ENCODE measurements around the gene SYTL3. TPM values are rescaled to one million over a fixed set of nuclear protein-coding genes. Genes with fewer than 3 reads are reported as not detected.
"Not testable (repeated sequence)": the region's sequence is repeated elsewhere in the genome, so short reads cannot be mapped to it uniquely, and the experiment has no call there.

Gene SYTL3
- total RNA-seq, 1 experiment from 2014 or later: 0.09 TPM

- no peak overlapping the region for H4K8ac ChIP-seq (replicated peaks; ENCODE audit: insufficient read length, low read depth, low read length)
- no peak overlapping the region for H3K4ac ChIP-seq (ENCODE audit: low read depth, low read length)
- TF ChIP-seq CTCF (conservative IDR thresholded peaks at IDR 0.05): no peak
- no peak overlapping the region for H4K5ac ChIP-seq (ENCODE audit: insufficient read length, low read depth, low read length)
- H3T11ph ChIP-seq (ENCODE audit: low read length): no peak overlapping the region
- no peaks in the 10 kb centered on the region for H3K4me1 ChIP-seq (ENCODE audit: insufficient read depth, low read length)
- H2AK5ac ChIP-seq (ENCODE audit: insufficient read length, low read length): no peak overlapping the region
- H2AFZ ChIP-seq (ENCODE audit: low read length): no peak overlapping the region
- no peak overlapping the region for H2BK120ac ChIP-seq (ENCODE audit: low read depth, low read length, poor library complexity, severe bottlenecking)
- no peak for DNase-seq
- no peak overlapping the region for H4K91ac ChIP-seq (ENCODE audit: insufficient read length, low read depth, low read length)
- H3K18ac ChIP-seq (ENCODE audit: insufficient read length, low read depth, low read length): no peak overlapping the region
- no peak overlapping the region for H3K4me2 ChIP-seq (ENCODE audit: insufficient read depth, insufficient read length, low read length)
- WGBS (ENCODE audit: extremely low coverage, insufficient read length, low lambda C conversion rate): no CpG with 5 or more reads among the region's 7 CpGs
- H2BK15ac ChIP-seq (ENCODE audit: low read depth, low read length): no peak overlapping the region
- H2BK5ac ChIP-seq (ENCODE audit: insufficient read length, low read length): no peak overlapping the region
- no peak overlapping the region for H3K56ac ChIP-seq (ENCODE audit: insufficient read length, low read depth, low read length)
- no peaks in the 10 kb centered on the region for H3K9me3 ChIP-seq (ENCODE audit: control insufficient read depth, low read depth, low read length)
- H3K27me3 Mint-ChIP-seq (ENCODE audit: low read depth): peaks cover 4% of the 10 kb centered on the region
- H3K27ac Mint-ChIP-seq: no peak overlapping the region
- H3K4me1 Mint-ChIP-seq: peaks cover 5 to 6% of the 10 kb centered on the region in 2 experiments
- H3K14ac ChIP-seq (ENCODE audit: insufficient read depth, low read length): no peak overlapping the region
- no peaks in the 10 kb centered on the region for H3K36me3 Mint-ChIP-seq (ENCODE audit: insufficient read depth in 1 of 3, low read depth in 3 of 3)
- no peak overlapping the region for H2BK20ac ChIP-seq (ENCODE audit: low read depth, low read length, poor library complexity, severe bottlenecking)
- no peak overlapping the region for H2BK12ac ChIP-seq (ENCODE audit: insufficient read length, low read depth, low read length)
- H3K9ac ChIP-seq (ENCODE audit: extremely low read depth, insufficient read length, low read length): no peak overlapping the region
- H3K27ac ChIP-seq (ENCODE audit: insufficient read length, low read depth, low read length): no peak overlapping the region
- H3K23me2 ChIP-seq (ENCODE audit: insufficient read length, low read depth, low read length, poor library complexity, severe bottlenecking): no peaks in the 10 kb centered on the region
- H4K20me1 ChIP-seq (ENCODE audit: control insufficient read depth, insufficient read depth, insufficient read length): no peaks in the 10 kb centered on the region
- H3K23ac ChIP-seq (ENCODE audit: insufficient read length, low read depth, low read length): no peak overlapping the region
- no peaks in the 10 kb centered on the region for H3K79me2 ChIP-seq (ENCODE audit: insufficient read depth, low read length)
- H3K9me3 Mint-ChIP-seq: no peaks in the 10 kb centered on the region
- H3K4me3 Mint-ChIP-seq: no peak overlapping the region
- H3K79me1 ChIP-seq (ENCODE audit: insufficient read depth, low read depth, low read length, poor library complexity, severe bottlenecking): no peaks in the 10 kb centered on the region
- no peaks in the 10 kb centered on the region for H3K27me3 ChIP-seq (ENCODE audit: insufficient read depth, low read length)
Measured at GRCh38 chr6:158669145-158670035, 19.5 kb downstream of the SYTL3 start.

GRCh38 chr6:158672119-158672518, 22.3 kb downstream of the SYTL3 start:
- H2BK5ac ChIP-seq (ENCODE audit: insufficient read length, low read length); H2BK15ac ChIP-seq (ENCODE audit: low read depth, low read length); H2BK20ac ChIP-seq (ENCODE audit: low read depth, low read length, poor library complexity, severe bottlenecking); H2BK120ac ChIP-seq (ENCODE audit: low read depth, low read length, poor library complexity, severe bottlenecking); H2AK5ac ChIP-seq (ENCODE audit: insufficient read length, low read length); H4K8ac ChIP-seq (replicated peaks; ENCODE audit: insufficient read length, low read depth, low read length); H3K23me2 ChIP-seq (ENCODE audit: insufficient read length, low read depth, low read length, poor library complexity, severe bottlenecking); H3K9ac ChIP-seq (ENCODE audit: extremely low read depth, insufficient read length, low read length); H4K91ac ChIP-seq (ENCODE audit: insufficient read length, low read depth, low read length); H3K79me2 ChIP-seq (ENCODE audit: insufficient read depth, low read length); H3K14ac ChIP-seq (ENCODE audit: insufficient read depth, low read length); H3K27ac ChIP-seq (ENCODE audit: insufficient read length, low read depth, low read length); H3K79me1 ChIP-seq (ENCODE audit: insufficient read depth, low read depth, low read length, poor library complexity, severe bottlenecking); H3K56ac ChIP-seq (ENCODE audit: insufficient read length, low read depth, low read length); H3K9me3 ChIP-seq (ENCODE audit: control insufficient read depth, low read depth, low read length); H2AFZ ChIP-seq (ENCODE audit: low read length); H3K27me3 ChIP-seq (ENCODE audit: insufficient read depth, low read length); H4K5ac ChIP-seq (ENCODE audit: insufficient read length, low read depth, low read length); H4K20me1 ChIP-seq (ENCODE audit: control insufficient read depth, insufficient read depth, insufficient read length); H3K4me1 ChIP-seq (ENCODE audit: insufficient read depth, low read length); H3K9me3 Mint-ChIP-seq; H3K18ac ChIP-seq (ENCODE audit: insufficient read length, low read depth, low read length); H3K27me3 Mint-ChIP-seq (ENCODE audit: low read depth); H3K4ac ChIP-seq (ENCODE audit: low read depth, low read length); H3K4me3 Mint-ChIP-seq; H3K4me2 ChIP-seq (ENCODE audit: insufficient read depth, insufficient read length, low read length); H2BK12ac ChIP-seq (ENCODE audit: insufficient read length, low read depth, low read length); H3K36me3 Mint-ChIP-seq (ENCODE audit: insufficient read depth in 1 of 3, low read depth in 3 of 3); H3K23ac ChIP-seq (ENCODE audit: insufficient read length, low read depth, low read length); DNase-seq; H3T11ph ChIP-seq (ENCODE audit: low read length); H3K27ac Mint-ChIP-seq: not testable (repeated sequence)
- no CpG with 5 or more reads among the region's 8 CpGs for WGBS (ENCODE audit: extremely low coverage, insufficient read length, low lambda C conversion rate)
- H3K4me1 Mint-ChIP-seq: peaks cover 9 to 11% of the 10 kb centered on the region in 2 experiments

Measured in H9 (cell line).